ENCODE measurements around the gene CRYGS. TPM values are rescaled to one million over a fixed set of nuclear protein-coding genes. Genes with fewer than 3 reads are reported as not detected.
"Not testable (repeated sequence)": the region's sequence is repeated elsewhere in the genome, so short reads cannot be mapped to it uniquely, and the experiment has no call there.

Gene CRYGS
- total RNA-seq, 2 experiments from 2014 or later: 3.8 to 4.7 TPM

- CTCF ChIA-PET: interaction anchor here (1.0 kb wide), 1 partner anchor 20 kb away, joined by 3 read pairs; no protein-coding TSS in a partner anchor
- Mint-ChIP-seq H3K27me3 (peaks cover 30% of the 10 kb centered on the region), H3K36me3 (no peaks in the 10 kb centered on the region), H3K4me3 (no peak overlapping the region), H3K4me1 (peaks cover 27% of the 10 kb centered on the region), H3K9me3 (ENCODE audit: low read depth) (no peaks in the 10 kb centered on the region), H3K27ac (no peak overlapping the region)
- DNase-seq (no peak), ATAC-seq (no peak)
These were observed 33.7 kb downstream of the CRYGS start for GRCh38 chr3:186510374-186511079.

GRCh38 chr3:186509423-186509822 is 34.8 kb downstream of the CRYGS start:
- no peak overlapping the region for H3K27ac Mint-ChIP-seq
- H3K4me3 Mint-ChIP-seq: no peak overlapping the region
- H3K4me1 Mint-ChIP-seq: peaks cover 16% of the 10 kb centered on the region
- no peaks in the 10 kb centered on the region for H3K9me3 Mint-ChIP-seq (ENCODE audit: low read depth)
- H3K27me3 Mint-ChIP-seq: peaks cover 26% of the 10 kb centered on the region
- CTCF ChIA-PET: interaction anchor here (2.3 kb wide), 1 partner anchor 31 kb away, joined by 9 read pairs; no protein-coding TSS in a partner anchor
- H3K36me3 Mint-ChIP-seq: no peaks in the 10 kb centered on the region
- DNase-seq (no peak), ATAC-seq (no peak)

- no peaks in the 10 kb centered on the region for H3K9me3 Mint-ChIP-seq (ENCODE audit: low read depth)
- CTCF ChIA-PET: interaction anchor here (0.9 kb wide), 1 partner anchor 110 kb away, joined by 3 read pairs; no protein-coding TSS in a partner anchor
- H3K36me3 Mint-ChIP-seq: no peaks in the 10 kb centered on the region
- no peak overlapping the region for H3K27ac Mint-ChIP-seq
- peaks cover 8% of the 10 kb centered on the region for H3K27me3 Mint-ChIP-seq
- H3K4me1 Mint-ChIP-seq: peaks cover 27% of the 10 kb centered on the region
- no peak overlapping the region for H3K4me3 Mint-ChIP-seq
- ATAC-seq: no peak
- DNase-seq: no peak
These were observed 37.3 kb downstream of the CRYGS start for GRCh38 chr3:186506857-186507256.

GRCh38 chr3:186506191-186506739 is 37.9 kb downstream of the CRYGS start:
- H3K4me3 Mint-ChIP-seq: no peak overlapping the region
- H3K4me1 Mint-ChIP-seq: peaks cover 22% of the 10 kb centered on the region
- CTCF ChIA-PET: no interaction called here
- H3K36me3 Mint-ChIP-seq: no peaks in the 10 kb centered on the region
- ATAC-seq (no peak), DNase-seq (no peak)
- no peak overlapping the region for H3K27ac Mint-ChIP-seq
- no peaks in the 10 kb centered on the region for H3K9me3 Mint-ChIP-seq (ENCODE audit: low read depth)
- H3K27me3 Mint-ChIP-seq: peaks cover 4% of the 10 kb centered on the region

GRCh38 chr3:186502966-186503712 is 41.0 kb downstream of the CRYGS start:
- Mint-ChIP-seq H3K9me3 (ENCODE audit: low read depth) (no peaks in the 10 kb centered on the region), H3K4me1 (peaks cover 12% of the 10 kb centered on the region), H3K36me3 (peaks cover 3% of the 10 kb centered on the region), H3K27ac (peak overlapping the region; percentile 50), H3K4me3 (peak overlapping the region; percentile 59), H3K27me3 (peaks cover 17% of the 10 kb centered on the region)
- CTCF ChIA-PET: no interaction called here
- DNase-seq (no peak), ATAC-seq (peak; percentile 63)

GRCh38 chr3:186502138-186502948 is 41.8 kb downstream of the CRYGS start:
- Mint-ChIP-seq H3K27ac (peak overlapping the region; percentile 50), H3K4me3 (peak overlapping the region; percentile 59)

GRCh38 chr3:186499949-186500348 is 44.2 kb downstream of the CRYGS start:
- DNase-seq; H3K9me3 Mint-ChIP-seq (ENCODE audit: low read depth); H3K36me3 Mint-ChIP-seq; CTCF ChIA-PET; ATAC-seq; H3K4me3 Mint-ChIP-seq; H3K27ac Mint-ChIP-seq: not testable (repeated sequence)
- H3K4me1 Mint-ChIP-seq: peaks cover 12% of the 10 kb centered on the region
- peaks cover 13% of the 10 kb centered on the region for H3K27me3 Mint-ChIP-seq

More at GRCh38 chr3:186502138-186502948, 41.8 kb downstream of the CRYGS start:
- H3K36me3 Mint-ChIP-seq: peaks cover 3% of the 10 kb centered on the region
- peaks cover 17% of the 10 kb centered on the region for H3K27me3 Mint-ChIP-seq
- CTCF ChIA-PET: no interaction called here
- peaks cover 12% of the 10 kb centered on the region for H3K4me1 Mint-ChIP-seq
- H3K9me3 Mint-ChIP-seq (ENCODE audit: low read depth): no peaks in the 10 kb centered on the region
- peak; percentile 88 for ATAC-seq
- peak; percentile 66 for DNase-seq

- ATAC-seq; H3K4me3 Mint-ChIP-seq; H3K4me1 Mint-ChIP-seq; H3K9me3 Mint-ChIP-seq (ENCODE audit: low read depth); H3K36me3 Mint-ChIP-seq; DNase-seq; H3K27ac Mint-ChIP-seq: not testable (repeated sequence)
- CTCF ChIA-PET: interaction anchor here (1.3 to 1.5 kb wide), 2 partner anchors 38 to 42 kb away, joined by 3 read pairs; no protein-coding TSS in a partner anchor
- H3K27me3 Mint-ChIP-seq: peaks cover 15% of the 10 kb centered on the region
These were observed 46.2 kb downstream of the CRYGS start for GRCh38 chr3:186498022-186498421.

GRCh38 chr3:186497608-186498007 is 46.6 kb downstream of the CRYGS start:
- CTCF ChIA-PET: interaction anchor here (1.3 to 1.5 kb wide), 2 partner anchors 39 to 43 kb away, joined by 3 read pairs; no protein-coding TSS in a partner anchor
- no peak overlapping the region for H3K4me3 Mint-ChIP-seq
- DNase-seq: no peak
- peaks cover 18% of the 10 kb centered on the region for H3K27me3 Mint-ChIP-seq
- peaks cover 2% of the 10 kb centered on the region for H3K4me1 Mint-ChIP-seq
- ATAC-seq: no peak
- peaks cover 3% of the 10 kb centered on the region for H3K36me3 Mint-ChIP-seq
- H3K27ac Mint-ChIP-seq: no peak overlapping the region
- H3K9me3 Mint-ChIP-seq (ENCODE audit: low read depth): no peaks in the 10 kb centered on the region

GRCh38 chr3:186496635-186497034 is 47.5 kb downstream of the CRYGS start:
- Mint-ChIP-seq H3K36me3 (peaks cover 3% of the 10 kb centered on the region), H3K4me3 (no peak overlapping the region), H3K9me3 (ENCODE audit: low read depth) (no peaks in the 10 kb centered on the region), H3K27ac (no peak overlapping the region), H3K4me1 (no peaks in the 10 kb centered on the region), H3K27me3 (peaks cover 23% of the 10 kb centered on the region)
- CTCF ChIA-PET: no interaction called here
- ATAC-seq (no peak), DNase-seq (no peak)

- no peak overlapping the region for H3K4me3 Mint-ChIP-seq
- ATAC-seq: no peak
- H3K27ac Mint-ChIP-seq: no peak overlapping the region
- CTCF ChIA-PET: no interaction called here
- no peaks in the 10 kb centered on the region for H3K9me3 Mint-ChIP-seq (ENCODE audit: low read depth)
- peaks cover 3% of the 10 kb centered on the region for H3K36me3 Mint-ChIP-seq
- no peak for DNase-seq
- H3K27me3 Mint-ChIP-seq: peaks cover 27% of the 10 kb centered on the region
- no peaks in the 10 kb centered on the region for H3K4me1 Mint-ChIP-seq
These were observed 48.2 kb downstream of the CRYGS start for GRCh38 chr3:186496016-186496415.

GRCh38 chr3:186493525-186494255 is 50.5 kb downstream of the CRYGS start:
- Mint-ChIP-seq H3K36me3 (no peaks in the 10 kb centered on the region), H3K4me3 (no peak overlapping the region), H3K9me3 (ENCODE audit: low read depth) (no peaks in the 10 kb centered on the region), H3K27ac (no peak overlapping the region), H3K4me1 (no peaks in the 10 kb centered on the region), H3K27me3 (peaks cover 25% of the 10 kb centered on the region)
- CTCF ChIA-PET: interaction anchor here (1.6 kb wide), 1 partner anchor 47 kb away, joined by 4 read pairs; no protein-coding TSS in a partner anchor
- no peak for DNase-seq
- ATAC-seq: no peak

Measured in activated CD8-positive, alpha-beta memory T cell treated with anti-CD3 and anti-CD28 coated beads, Interleukin-2, amount 10 ng/mL, durations not matched to agents 7 days and 5 days (primary cell).